Measurements from ENCODE around the gene SMIM21. TPM values are rescaled to one million over a fixed set of nuclear protein-coding genes. Genes with fewer than 3 reads are reported as not detected.

Gene SMIM21
- total and polyA plus RNA-seq, 4 donors: not detected

DNA sequence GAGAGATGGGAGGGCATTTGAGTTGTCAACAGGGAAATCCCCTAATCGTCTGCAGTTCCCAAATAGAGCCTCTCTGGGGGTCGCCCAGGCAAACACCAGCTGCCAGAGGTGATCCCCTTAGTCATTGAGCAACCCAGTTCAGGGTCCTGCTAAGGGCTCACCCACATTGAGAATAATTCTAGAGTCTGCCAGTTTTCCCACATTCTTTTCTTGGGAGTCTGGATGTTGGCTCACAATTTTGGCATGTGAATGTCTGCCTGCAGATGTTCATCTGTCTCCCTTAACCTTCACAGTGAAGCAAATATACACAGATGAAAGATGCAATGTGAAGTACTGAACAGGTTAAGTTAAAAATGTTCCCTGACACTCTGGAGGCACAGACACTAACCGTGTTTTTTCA is 11.4 kb upstream of the SMIM21 start:
- Histone ChIP-seq H3K9me3 (ENCODE audit: control insufficient read depth, low read length) (peaks cover 3% of the 10 kb centered on the region), H3K4me3 (ENCODE audit: low read length in 2 of 2) (no peak overlapping the region), H3K27me3 (ENCODE audit: control insufficient read depth in 1 of 2, insufficient read depth in 2 of 2, low read length in 1 of 2) (peaks cover 0 to 2% of the 10 kb centered on the region in 2 donors), H3K36me3 (ENCODE audit: control insufficient read depth in 1 of 2, insufficient read depth in 2 of 2, low read length in 1 of 2) (no peaks in the 10 kb centered on the region), H3K27ac (ENCODE audit: low read depth in 1 of 2, low read length in 2 of 2) (no peak overlapping the region), H3K4me1 (ENCODE audit: control insufficient read depth in 1 of 2, insufficient read depth in 2 of 2, low read length in 2 of 2) (no peaks in the 10 kb centered on the region)
- ATAC-seq (ENCODE audit: low FRiP score) (no peak), DNase-seq (no peak)
- intact Hi-C loops (cut with DNase I): no loop called here
- WGBS, 2 donors: 41 to 49% methylated on average over 3 of the region's 3 CpGs

DNA sequence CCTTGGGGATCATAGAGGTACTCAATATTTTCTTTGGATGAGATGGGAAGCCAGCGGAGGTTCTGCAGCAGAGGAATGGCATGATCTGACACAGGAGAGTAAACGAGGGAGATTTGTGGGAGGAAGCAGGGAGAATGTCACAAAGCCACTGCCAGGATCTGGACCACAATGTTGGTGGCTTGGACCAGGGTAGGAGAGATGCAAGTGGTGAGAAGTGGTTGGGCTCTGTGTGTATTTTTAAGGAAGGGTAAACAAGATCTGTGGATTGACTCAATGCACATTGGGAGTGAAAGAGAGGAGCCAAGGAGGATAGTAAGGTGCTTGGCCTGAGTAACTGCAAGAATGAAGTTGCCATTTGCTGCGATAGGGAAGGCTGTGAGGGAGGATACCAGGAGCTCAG is 10.5 kb upstream of the SMIM21 start:
- H3K9me3 ChIP-seq (ENCODE audit: control insufficient read depth, low read length): peaks cover 3% of the 10 kb centered on the region
- DNase-seq (no peak), ATAC-seq (ENCODE audit: low FRiP score) (no peak)
- H3K4me1 ChIP-seq (ENCODE audit: control insufficient read depth in 1 of 2, insufficient read depth in 2 of 2, low read length in 2 of 2): no peaks in the 10 kb centered on the region
- H3K27ac ChIP-seq (ENCODE audit: low read depth in 1 of 2, low read length in 2 of 2): no peak overlapping the region
- no peak overlapping the region for H3K4me3 ChIP-seq (ENCODE audit: low read length in 2 of 2)
- 56 to 63% methylated on average over 3 of the region's 3 CpGs for WGBS, 2 donors
- H3K27me3 ChIP-seq (ENCODE audit: control insufficient read depth in 1 of 2, insufficient read depth in 2 of 2, low read length in 1 of 2): peaks cover 0 to 4% of the 10 kb centered on the region in 2 donors
- no peaks in the 10 kb centered on the region for H3K36me3 ChIP-seq (ENCODE audit: control insufficient read depth in 1 of 2, insufficient read depth in 2 of 2, low read length in 1 of 2)
- intact Hi-C loops (cut with DNase I): no loop called here

DNA sequence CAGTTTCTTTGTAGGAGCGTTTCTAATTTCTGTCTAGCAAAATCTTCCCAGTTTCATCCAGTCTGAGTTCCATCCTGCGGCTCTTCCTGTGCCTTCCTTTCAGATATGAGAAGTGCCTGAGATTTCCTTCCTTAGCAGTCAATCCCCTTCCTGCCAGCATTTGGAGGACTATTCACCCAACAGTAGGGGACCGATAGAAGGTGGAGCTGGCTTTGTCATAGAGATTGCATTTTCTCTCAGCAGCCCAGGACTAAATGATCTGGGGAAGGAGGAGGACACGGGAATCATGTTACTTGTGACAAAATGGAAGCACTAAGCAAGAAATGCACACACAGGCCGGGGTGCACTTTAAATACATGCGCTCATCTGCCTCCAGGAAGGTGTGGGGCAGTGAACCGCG is 5.6 kb upstream of the SMIM21 start:
- peaks cover 0 to 3% of the 10 kb centered on the region in 2 donors for H3K27me3 ChIP-seq (ENCODE audit: control insufficient read depth in 1 of 2, insufficient read depth in 2 of 2, low read length in 1 of 2)
- no peak overlapping the region for H3K27ac ChIP-seq (ENCODE audit: low read depth in 1 of 2, low read length in 2 of 2)
- H3K4me3 ChIP-seq (ENCODE audit: low read length in 2 of 2): no peak overlapping the region
- DNase-seq (no peak), ATAC-seq (ENCODE audit: low FRiP score) (no peak)
- H3K4me1 ChIP-seq (ENCODE audit: control insufficient read depth in 1 of 2, insufficient read depth in 2 of 2, low read length in 2 of 2): no peaks in the 10 kb centered on the region
- peaks cover 3% of the 10 kb centered on the region for H3K9me3 ChIP-seq (ENCODE audit: control insufficient read depth, low read length)
- WGBS, 2 donors: 75 to 77% methylated on average over 8 of the region's 8 CpGs
- intact Hi-C loops (cut with DNase I): no loop called here
- H3K36me3 ChIP-seq (ENCODE audit: control insufficient read depth in 1 of 2, insufficient read depth in 2 of 2, low read length in 1 of 2): no peaks in the 10 kb centered on the region

DNA sequence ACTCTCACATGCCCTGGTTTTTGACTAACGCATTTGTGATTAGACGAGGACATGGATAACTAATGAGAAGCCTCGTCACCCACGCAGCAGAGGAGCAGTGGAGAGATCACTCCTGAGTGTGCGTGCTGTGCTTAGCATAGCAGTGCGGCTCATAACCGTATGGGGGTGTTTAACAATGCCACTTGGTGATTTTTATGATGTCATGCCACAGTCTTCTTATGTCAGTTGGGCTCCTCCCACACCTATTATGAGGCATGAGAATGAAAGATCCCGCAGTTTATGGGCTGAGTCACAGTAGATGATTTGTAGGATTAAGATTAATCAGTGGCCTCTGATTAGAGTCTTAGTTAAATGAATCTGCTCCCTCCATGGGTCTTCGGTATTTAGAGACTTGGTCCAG is 2.5 kb upstream of the SMIM21 start:
- intact Hi-C loops (cut with DNase I): no loop called here
- Histone ChIP-seq H3K27me3 (ENCODE audit: control insufficient read depth in 1 of 2, insufficient read depth in 2 of 2, low read length in 1 of 2) (peaks cover 0 to 3% of the 10 kb centered on the region in 2 donors), H3K36me3 (ENCODE audit: control insufficient read depth in 1 of 2, insufficient read depth in 2 of 2, low read length in 1 of 2) (no peaks in the 10 kb centered on the region), H3K9me3 (ENCODE audit: control insufficient read depth, low read length) (no peaks in the 10 kb centered on the region), H3K27ac (ENCODE audit: low read depth in 1 of 2, low read length in 2 of 2) (no peak overlapping the region), H3K4me3 (ENCODE audit: low read length in 2 of 2) (no peak overlapping the region), H3K4me1 (ENCODE audit: control insufficient read depth in 1 of 2, insufficient read depth in 2 of 2, low read length in 2 of 2) (no peaks in the 10 kb centered on the region)
- ATAC-seq (ENCODE audit: low FRiP score) (no peak), DNase-seq (no peak)
- WGBS, 2 donors: 85 to 86% methylated on average over 9 of the region's 9 CpGs

DNA sequence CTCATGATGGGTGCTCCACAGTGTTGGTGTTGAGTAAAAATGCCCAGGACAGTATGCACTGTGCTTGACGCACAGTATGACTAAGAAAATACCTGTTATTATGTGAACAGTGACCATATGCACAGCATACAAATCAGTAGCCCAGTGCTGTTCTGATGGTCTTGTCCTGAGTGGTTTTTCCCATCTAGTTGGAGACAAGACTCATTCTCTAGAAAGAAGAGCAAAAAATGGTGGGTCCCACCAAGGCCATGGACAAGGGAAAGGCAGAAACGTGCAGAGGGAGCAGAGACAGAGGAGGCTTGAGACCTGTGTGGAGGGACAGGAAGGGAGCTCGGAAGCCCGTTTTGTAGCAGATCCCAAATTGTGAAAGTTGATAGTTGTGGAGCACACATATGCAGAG is 987 bp upstream of the SMIM21 start:
- Histone ChIP-seq H3K4me3 (ENCODE audit: low read length in 2 of 2) (no peak overlapping the region), H3K27ac (ENCODE audit: low read depth in 1 of 2, low read length in 2 of 2) (no peak overlapping the region), H3K4me1 (ENCODE audit: control insufficient read depth in 1 of 2, insufficient read depth in 2 of 2, low read length in 2 of 2) (no peaks in the 10 kb centered on the region), H3K9me3 (ENCODE audit: control insufficient read depth, low read length) (no peaks in the 10 kb centered on the region), H3K36me3 (ENCODE audit: control insufficient read depth in 1 of 2, insufficient read depth in 2 of 2, low read length in 1 of 2) (no peaks in the 10 kb centered on the region), H3K27me3 (ENCODE audit: control insufficient read depth in 1 of 2, insufficient read depth in 2 of 2, low read length in 1 of 2) (peaks cover 0 to 3% of the 10 kb centered on the region in 2 donors)
- intact Hi-C loops (cut with DNase I): no loop called here
- ATAC-seq (ENCODE audit: low FRiP score) (no peak), DNase-seq (no peak)
- WGBS, 2 donors: 90 to 95% methylated on average over 4 of the region's 4 CpGs

DNA sequence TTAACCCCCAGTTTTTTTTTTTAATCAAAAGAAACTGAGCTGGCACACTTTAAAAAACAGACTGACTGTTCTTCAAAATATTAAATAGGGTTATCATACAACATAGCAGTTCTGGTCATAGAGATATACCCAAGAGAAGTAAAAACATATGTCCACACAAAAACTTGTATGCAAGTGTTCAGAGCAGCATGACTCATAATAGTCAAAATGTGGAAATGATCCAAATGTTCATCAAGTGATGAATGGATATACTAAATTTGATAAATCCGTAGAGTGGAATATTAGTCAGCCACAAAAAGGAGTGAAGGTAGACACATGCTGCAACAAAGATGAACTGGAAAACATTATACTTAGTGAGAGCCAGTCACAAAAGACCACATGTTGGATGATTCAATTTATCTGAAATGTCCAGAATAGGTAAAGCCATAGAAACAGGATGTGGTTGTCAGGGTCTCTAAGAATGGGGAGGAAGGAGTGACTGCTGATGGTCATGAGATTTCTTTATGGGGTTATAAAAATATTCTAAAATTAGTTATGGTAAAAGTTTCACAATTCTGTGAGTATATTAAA is 5.1 kb downstream of the SMIM21 start:
- Histone ChIP-seq H3K4me1 (ENCODE audit: control insufficient read depth in 1 of 2, insufficient read depth in 2 of 2, low read length in 2 of 2) (no peaks in the 10 kb centered on the region), H3K4me3 (ENCODE audit: low read length in 2 of 2) (no peak overlapping the region), H3K9me3 (ENCODE audit: control insufficient read depth, low read length) (peaks cover 3% of the 10 kb centered on the region), H3K27ac (ENCODE audit: low read depth in 1 of 2, low read length in 2 of 2) (no peak overlapping the region), H3K27me3 (ENCODE audit: control insufficient read depth in 1 of 2, insufficient read depth in 2 of 2, low read length in 1 of 2) (no peaks in the 10 kb centered on the region), H3K36me3 (ENCODE audit: control insufficient read depth in 1 of 2, insufficient read depth in 2 of 2, low read length in 1 of 2) (no peaks in the 10 kb centered on the region)
- ATAC-seq (ENCODE audit: low FRiP score) (no peak), DNase-seq (no peak)
- WGBS, 2 donors: 46 to 59% methylated on average over 1 of the region's 1 CpG
- intact Hi-C loops (cut with DNase I): no loop called here

DNA sequence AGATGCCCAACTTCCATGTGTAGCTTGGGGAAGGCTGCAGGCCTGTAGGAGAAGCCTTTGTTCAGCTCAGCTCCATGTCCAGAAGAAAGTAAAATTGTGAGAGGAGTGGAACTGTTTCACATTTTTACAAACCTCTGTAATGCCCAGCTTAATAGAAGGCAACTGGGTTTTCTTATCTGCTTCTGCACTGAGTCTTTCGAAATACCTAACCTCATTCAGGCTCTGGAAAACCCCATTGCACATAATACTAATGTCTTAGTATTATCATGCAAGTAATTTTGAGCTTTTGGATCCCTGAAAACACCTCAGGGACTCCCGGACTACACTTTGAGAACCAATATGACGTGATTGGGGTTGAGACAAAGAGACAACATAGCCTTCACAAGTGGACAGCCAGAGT is 5.8 kb downstream of the SMIM21 start:
- no peak for ATAC-seq (ENCODE audit: low FRiP score)
- WGBS, 2 donors: 90 to 95% methylated on average over 3 of the region's 3 CpGs
- intact Hi-C loops (cut with DNase I): no loop called here
- no peaks in the 10 kb centered on the region for H3K4me1 ChIP-seq (ENCODE audit: control insufficient read depth in 1 of 2, insufficient read depth in 2 of 2, low read length in 2 of 2)
- H3K27ac ChIP-seq (ENCODE audit: low read depth in 1 of 2, low read length in 2 of 2): no peak overlapping the region
- no peak for DNase-seq
- H3K36me3 ChIP-seq (ENCODE audit: control insufficient read depth in 1 of 2, insufficient read depth in 2 of 2, low read length in 1 of 2): no peaks in the 10 kb centered on the region
- H3K9me3 ChIP-seq (ENCODE audit: control insufficient read depth, low read length): peaks cover 3% of the 10 kb centered on the region
- no peak overlapping the region for H3K4me3 ChIP-seq (ENCODE audit: low read length in 2 of 2)
- H3K27me3 ChIP-seq (ENCODE audit: control insufficient read depth in 1 of 2, insufficient read depth in 2 of 2, low read length in 1 of 2): no peaks in the 10 kb centered on the region

DNA sequence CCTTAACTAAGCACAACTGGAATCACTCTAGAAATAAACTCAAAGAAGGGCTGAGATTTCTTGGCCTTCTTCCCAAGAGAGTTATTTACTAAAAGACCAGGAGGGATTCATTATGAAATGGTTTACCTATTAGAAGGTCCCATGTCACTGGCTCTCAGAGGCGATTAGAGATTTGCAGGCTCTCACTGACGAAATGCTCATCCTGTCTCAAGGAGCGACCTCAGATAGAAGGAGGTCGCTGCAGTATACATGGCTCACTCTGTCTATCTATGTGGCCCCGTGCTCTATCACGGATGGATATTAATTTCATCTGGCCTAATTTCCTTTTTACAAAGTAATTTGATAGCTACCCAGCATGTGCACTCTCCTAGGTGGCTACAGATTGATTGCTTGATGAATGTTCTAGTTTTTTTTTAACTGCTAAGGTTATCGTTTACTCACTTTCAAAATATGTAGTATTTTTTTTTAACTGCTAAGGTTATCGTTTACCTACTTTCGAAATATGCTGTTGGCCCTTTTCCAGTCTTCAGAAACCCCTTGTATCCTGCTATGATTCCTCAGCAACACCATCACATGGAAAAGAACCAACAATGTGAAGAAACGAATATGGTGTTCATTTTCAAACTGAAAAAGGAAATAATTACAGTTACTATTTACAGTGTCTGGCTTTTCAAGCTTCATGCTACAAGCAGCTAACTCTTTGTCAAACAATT is 9.1 kb downstream of the SMIM21 start:
- no peaks in the 10 kb centered on the region for H3K36me3 ChIP-seq (ENCODE audit: control insufficient read depth in 1 of 2, insufficient read depth in 2 of 2, low read length in 1 of 2)
- no peak for ATAC-seq (ENCODE audit: low FRiP score)
- DNase-seq: no peak
- H3K4me3 ChIP-seq (ENCODE audit: low read length in 2 of 2): no peak overlapping the region
- peaks cover 3% of the 10 kb centered on the region for H3K9me3 ChIP-seq (ENCODE audit: control insufficient read depth, low read length)
- no peaks in the 10 kb centered on the region for H3K27me3 ChIP-seq (ENCODE audit: control insufficient read depth in 1 of 2, insufficient read depth in 2 of 2, low read length in 1 of 2)
- 54 to 55% methylated on average over 10 of the region's 10 CpGs for WGBS, 2 donors
- no peak overlapping the region for H3K27ac ChIP-seq (ENCODE audit: low read depth in 1 of 2, low read length in 2 of 2)
- no peaks in the 10 kb centered on the region for H3K4me1 ChIP-seq (ENCODE audit: control insufficient read depth in 1 of 2, insufficient read depth in 2 of 2, low read length in 2 of 2)
- intact Hi-C loops (cut with DNase I): no loop called here

DNA sequence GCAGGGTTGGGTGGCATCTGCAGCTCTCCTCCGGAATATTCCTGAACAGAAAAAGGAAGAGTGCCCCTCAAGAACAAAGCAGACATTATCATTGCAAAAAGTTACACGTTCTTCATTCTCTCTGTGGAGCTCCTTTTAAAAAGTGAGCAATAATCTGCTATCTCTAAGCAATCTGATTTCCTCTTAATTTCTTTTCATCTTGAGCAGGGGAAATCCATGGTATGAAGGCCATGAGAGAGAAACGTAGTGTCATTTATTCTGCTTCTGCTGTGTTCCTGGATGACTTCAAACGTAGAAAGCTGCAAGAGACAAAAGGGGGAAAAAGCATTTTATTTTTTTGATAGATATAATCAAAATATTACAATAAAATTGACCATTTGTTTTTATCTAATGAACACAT is 16.9 kb downstream of the SMIM21 start:
- no peak for ATAC-seq (ENCODE audit: low FRiP score)
- 73 to 76% methylated on average over 4 of the region's 4 CpGs for WGBS, 2 donors
- Histone ChIP-seq H3K36me3 (ENCODE audit: control insufficient read depth in 1 of 2, insufficient read depth in 2 of 2, low read length in 1 of 2) (no peaks in the 10 kb centered on the region), H3K27ac (ENCODE audit: low read depth in 1 of 2, low read length in 2 of 2) (no peak overlapping the region), H3K27me3 (ENCODE audit: control insufficient read depth in 1 of 2, insufficient read depth in 2 of 2, low read length in 1 of 2) (no peaks in the 10 kb centered on the region), H3K9me3 (ENCODE audit: control insufficient read depth, low read length) (no peaks in the 10 kb centered on the region), H3K4me3 (ENCODE audit: low read length in 2 of 2) (no peak overlapping the region), H3K4me1 (ENCODE audit: control insufficient read depth in 1 of 2, insufficient read depth in 2 of 2, low read length in 2 of 2) (no peaks in the 10 kb centered on the region)
- DNase-seq: no peak
- intact Hi-C loops (cut with DNase I): no loop called here
